Stimulated activated CD8-positive, alpha-beta memory T cell treated with anti-CD3 and anti-CD28 coated beads, Interleukin-4, amount 100 ng/mL, for 1 hour (primary cell): Measurements from ENCODE around the gene SLC37A3.
"Not testable (repeated sequence)": the region's sequence is repeated elsewhere in the genome, so short reads cannot be mapped to it uniquely, and the experiment has no call there.

Source experiments
- DNase-seq, 2 donors: peaks; one replicate each; pipeline ENCODE4 v3.0.0-alpha.2; 2020; ENCODE audit warnings: low read depth in 2 of 2, low spot score in 1 of 2

The SLC37A3 gene

GRCh38 chr7:140397784-140398750, at the start of gene SLC37A3:
Gene SLC37A3, minus strand, starts transcription at chr7:140398530. Its CDS starts 16,004 bp downstream, at chr7:140382526.
- peak; percentile 66 to 74 for DNase-seq

- no peak for DNase-seq
Measured at GRCh38 chr7:140447841-140448240, 49.5 kb upstream of the SLC37A3 start.

DNA sequence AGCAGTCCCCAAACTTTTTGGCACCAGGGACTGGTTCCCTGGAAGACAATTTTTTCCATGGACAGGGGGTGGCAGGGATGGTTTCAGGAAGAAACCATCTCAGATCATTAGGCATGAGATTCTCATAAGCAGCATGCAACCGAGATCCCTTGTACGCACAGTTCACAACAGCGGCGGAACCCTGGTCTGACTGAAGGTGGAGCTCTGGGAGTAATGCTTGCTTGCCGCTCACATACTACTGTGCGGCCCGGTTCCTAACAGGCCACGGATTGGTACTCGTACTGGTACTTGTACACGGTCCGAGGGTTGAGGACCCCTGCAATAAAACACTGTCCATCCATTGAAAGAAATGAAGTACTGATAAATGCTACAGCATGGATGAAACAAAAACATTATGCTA, 48.1 kb upstream of the SLC37A3 start:
- DNase-seq: no peak

- DNase-seq: no peak
Measured at GRCh38 chr7:140441519-140441918, 43.2 kb upstream of the SLC37A3 start.

GRCh38 chr7:140440593-140440992, 42.3 kb upstream of the SLC37A3 start:
- no peak for DNase-seq

DNA sequence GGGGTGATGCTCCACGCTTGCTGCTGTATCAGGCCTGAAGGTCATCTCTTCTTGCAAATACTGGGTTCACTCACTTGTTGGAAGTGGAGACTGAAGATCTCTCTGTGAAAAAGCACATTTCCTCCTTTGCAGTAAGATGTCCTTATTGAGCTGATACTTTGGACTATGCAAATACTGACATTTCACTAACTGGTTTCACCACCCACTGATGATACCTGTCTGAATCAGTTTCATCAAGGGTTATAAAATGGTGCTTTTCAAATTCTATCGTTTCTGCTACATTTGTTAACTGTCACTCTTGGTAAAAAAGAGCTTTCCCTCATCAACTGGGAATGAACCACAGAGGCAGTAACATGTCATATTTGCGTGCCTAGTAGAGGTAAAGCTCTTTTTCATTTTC, 41.0 kb upstream of the SLC37A3 start:
- no peak for DNase-seq

DNA sequence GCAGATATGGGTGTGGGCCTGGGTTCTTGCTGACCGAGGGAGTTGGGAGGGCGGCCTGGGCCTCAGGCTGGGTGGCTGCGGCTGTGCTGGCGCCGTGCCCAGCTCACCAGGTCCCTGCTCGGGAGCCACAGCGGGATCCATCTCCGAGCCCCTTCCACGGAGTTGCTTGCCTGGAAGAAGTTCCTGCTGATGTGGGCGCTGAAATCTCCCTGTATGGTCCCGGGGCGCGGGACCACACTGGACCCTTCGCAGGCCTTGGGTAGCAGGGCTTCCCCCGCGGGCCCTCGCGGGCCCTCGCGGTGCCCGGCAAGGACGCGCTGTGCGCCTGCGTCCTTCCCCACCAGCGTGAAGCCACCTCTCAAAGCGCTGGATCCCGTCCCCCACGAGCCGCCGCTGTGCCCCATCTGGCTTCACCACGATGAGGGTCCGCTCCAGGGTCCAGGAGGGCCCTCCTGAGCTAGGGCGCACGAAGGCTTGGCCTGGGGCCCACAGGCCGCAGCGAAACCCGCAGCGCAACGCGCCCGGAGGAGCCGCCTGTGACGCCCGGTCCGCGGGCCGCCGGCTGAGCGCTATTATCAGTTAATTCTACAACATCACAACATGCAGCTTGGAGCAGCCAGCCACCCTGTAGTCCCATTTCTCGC, 37.0 kb upstream of the SLC37A3 start:
- no peak for DNase-seq

DNA sequence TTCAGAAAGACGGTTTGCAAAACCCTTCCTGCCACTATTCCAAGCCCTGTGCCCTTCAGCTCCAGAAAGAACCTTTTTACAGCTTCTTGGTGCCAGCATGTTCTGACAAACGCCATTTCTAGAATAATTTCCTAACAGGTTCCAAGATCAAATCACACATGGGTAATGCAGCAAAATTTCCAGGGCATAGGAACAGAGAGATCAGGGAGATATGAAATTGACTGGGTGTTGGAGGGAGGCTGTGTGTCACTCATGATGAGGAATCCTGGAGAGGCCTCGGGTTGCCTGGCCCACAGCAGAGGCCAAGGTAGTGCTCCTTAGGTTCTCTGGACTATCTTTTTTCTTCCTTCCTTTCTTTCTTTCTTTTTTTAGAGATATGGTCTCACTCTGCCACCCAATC, 35.1 kb upstream of the SLC37A3 start:
- no peak for DNase-seq

GRCh38 chr7:140426130-140426529, 27.8 kb upstream of the SLC37A3 start:
- DNase-seq: no peak

DNA sequence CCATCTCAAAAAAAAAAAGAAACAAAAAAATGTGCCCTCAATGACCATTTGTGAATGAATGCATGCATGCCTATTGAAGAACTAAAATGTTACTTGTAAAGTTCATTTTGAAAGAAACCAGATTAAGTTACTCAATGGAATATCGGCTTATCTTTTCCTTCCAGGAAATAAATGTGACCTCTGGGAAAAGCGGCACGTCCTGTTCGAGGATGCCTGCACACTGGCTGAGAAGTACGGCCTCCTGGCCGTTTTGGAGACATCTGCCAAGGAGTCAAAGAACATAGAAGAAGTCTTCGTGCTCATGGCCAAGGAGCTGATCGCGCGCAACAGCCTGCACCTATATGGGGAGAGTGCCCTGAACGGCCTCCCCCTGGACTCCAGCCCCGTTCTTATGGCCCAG, 27.4 kb upstream of the SLC37A3 start:
- DNase-seq: no peak

DNA sequence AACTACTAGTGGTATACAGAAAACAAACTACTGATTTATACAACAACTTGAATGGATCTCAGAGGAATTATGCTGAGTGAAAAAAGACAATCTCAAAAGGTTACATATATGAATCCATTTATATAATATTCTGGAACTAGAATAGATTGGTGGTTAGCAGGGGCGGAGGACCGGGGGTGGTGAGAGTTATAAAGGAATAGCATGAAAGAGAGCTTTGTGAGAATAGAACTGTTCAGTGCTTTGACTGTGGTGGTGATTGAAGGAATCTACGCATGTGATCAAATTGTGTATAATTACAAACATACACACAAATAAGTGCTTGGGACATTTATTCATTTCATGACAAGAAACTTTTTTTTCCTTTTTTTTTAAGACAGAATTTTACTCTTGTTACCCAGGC, 25.2 kb upstream of the SLC37A3 start:
- DNase-seq: no peak

GRCh38 chr7:140421521-140421920, 23.2 kb upstream of the SLC37A3 start:
- DNase-seq: no peak

- no peak for DNase-seq
Measured at GRCh38 chr7:140418653-140419052, 20.3 kb upstream of the SLC37A3 start.

DNA sequence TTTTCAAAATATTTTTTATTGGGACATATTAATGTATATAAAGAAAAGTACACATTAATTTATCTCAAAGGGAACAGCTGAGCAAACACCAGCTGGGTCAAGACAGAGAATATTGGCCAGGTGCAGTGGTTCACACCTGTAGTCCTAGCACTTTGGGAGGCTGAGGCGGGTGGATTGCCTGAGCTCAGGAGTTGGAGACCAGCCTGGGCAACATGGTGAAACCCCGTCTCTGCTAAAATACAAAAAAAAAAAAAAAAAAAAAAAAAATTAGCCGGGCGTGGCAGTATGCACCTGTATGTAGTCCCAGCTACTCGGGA, 19.8 kb upstream of the SLC37A3 start:
- DNase-seq: not testable (repeated sequence)

- no peak for DNase-seq
Measured at GRCh38 chr7:140417456-140418155, 19.3 kb upstream of the SLC37A3 start.

DNA sequence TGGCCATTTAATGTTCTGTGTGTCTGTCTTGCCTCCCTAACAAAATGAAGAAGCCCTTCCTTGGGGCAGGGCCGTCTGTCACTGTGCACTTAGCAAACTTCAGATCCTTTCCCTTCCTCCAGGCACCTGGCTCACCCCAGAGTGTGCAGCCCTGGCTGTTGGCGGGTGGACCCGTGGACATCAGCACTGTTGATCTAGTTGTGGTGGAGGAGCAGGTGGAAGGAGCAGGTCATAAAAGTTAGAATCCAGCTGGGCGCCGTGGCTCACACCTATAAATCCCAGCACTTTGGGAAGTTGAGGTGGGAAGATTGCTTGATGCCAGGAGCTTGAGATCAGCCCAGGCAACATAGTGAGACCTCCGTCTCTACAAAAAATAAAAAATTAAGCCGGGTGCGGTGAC, 18.2 kb upstream of the SLC37A3 start:
- no peak for DNase-seq

DNA sequence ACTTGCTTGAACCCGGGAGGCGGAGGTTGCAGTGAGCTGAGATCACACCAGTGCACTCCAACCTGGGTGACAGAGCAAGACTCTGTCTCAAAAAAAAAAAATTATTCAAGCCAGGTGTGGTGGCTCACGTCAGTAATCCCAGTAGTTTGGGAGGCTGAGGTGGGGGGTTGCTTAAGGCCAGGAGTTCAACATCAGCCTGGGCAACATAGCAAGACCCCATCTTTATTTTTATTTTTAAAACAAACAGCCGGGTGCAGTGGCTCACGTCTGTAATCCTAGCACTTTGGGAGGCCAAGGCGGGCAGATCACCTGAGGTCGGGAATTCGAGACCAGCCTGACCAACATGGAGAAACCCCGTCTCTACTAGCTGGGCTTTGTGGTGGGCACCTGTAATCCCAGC, 17.5 kb upstream of the SLC37A3 start:
- not testable (repeated sequence) for DNase-seq

DNA sequence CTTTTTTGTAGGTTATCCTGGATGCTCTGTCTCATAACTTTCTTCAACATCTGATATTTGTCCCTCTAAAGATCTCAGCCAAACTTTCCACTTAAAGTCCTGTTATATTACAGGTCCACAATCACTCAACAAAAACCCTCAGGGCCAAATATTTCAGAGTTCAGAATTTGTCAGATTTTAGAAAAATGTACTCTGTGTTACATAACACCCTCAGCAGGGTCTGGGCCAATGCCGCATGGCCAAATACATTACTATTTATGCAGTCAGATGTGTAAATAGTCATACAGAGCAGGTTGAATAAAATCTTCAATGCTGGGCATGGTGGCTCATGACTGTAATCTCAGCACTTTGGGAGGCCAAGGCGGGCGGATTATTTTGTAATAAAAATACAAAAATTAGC, 17.0 kb upstream of the SLC37A3 start:
- DNase-seq: no peak

GRCh38 chr7:140404565-140405065, 6.3 kb upstream of the SLC37A3 start:
- DNase-seq: no peak

DNA sequence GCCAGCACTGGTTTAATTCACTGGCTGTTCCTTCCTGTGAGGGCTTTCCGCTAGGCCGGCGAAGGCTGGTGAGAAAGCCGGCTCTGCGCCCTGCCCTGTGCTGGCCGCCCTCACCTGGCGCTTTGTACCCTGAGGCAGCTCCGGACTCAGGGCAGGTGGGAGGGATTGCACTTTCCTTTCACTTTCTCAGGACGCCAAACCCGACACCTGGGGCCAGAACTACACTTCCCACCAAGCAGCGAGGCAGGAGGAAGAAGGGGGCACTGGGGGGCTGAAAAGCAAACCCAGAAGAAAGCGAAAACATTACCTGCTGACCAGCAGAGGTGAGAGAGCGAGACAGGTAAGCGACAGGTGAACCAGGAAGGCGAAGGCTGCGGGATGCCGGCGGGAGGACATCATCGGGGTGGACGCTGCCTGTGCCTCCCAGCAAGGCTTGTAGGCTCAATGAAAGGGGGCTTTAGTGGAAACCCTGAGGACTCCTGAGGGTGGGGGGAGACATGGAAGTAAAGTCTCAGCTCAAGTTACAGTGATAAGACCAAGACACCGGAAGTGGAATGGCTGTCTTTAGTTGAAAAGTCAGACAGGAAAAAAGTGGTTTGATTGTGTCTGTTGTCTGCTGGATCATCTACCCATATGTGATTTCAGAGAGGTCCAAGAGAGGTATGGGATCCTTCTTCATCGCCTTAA, 5.7 kb upstream of the SLC37A3 start, which contains the start of gene RAB19:
TSS of gene RAB19 (plus strand) at position 181 of the 687 bp plus-strand sequence. CDS start 3,589 bp downstream, outside the sequence.
- peak in 1 of 2 donors; percentile 21 for DNase-seq
